ENCODE results near the gene POC5. TPM values are rescaled to one million over a fixed set of nuclear protein-coding genes. Genes with fewer than 3 reads are reported as not detected.

Gene POC5, protein sequence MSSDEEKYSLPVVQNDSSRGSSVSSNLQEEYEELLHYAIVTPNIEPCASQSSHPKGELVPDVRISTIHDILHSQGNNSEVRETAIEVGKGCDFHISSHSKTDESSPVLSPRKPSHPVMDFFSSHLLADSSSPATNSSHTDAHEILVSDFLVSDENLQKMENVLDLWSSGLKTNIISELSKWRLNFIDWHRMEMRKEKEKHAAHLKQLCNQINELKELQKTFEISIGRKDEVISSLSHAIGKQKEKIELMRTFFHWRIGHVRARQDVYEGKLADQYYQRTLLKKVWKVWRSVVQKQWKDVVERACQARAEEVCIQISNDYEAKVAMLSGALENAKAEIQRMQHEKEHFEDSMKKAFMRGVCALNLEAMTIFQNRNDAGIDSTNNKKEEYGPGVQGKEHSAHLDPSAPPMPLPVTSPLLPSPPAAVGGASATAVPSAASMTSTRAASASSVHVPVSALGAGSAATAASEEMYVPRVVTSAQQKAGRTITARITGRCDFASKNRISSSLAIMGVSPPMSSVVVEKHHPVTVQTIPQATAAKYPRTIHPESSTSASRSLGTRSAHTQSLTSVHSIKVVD
- total RNA-seq, result 7.5 and 10.0 TPM in 2 replicates

GRCh38 chr5:75717082-75717922, at the start of gene POC5:
TSS of gene POC5 (minus strand) at chr5:75717437. CDS start at chr5:75712937, 4,500 bp downstream.

Small RNA genes within 50 kb of the gene (small RNA-seq; reads per million reads assigned to genes)
- gene RNU6-680P, result not detected

Other genes starting within 250 kb of the POC5 start
- 24.5 and 34.4 TPM in 2 replicates for gene CERT1, start 205.8 kb downstream of the POC5 start, total RNA-seq
- 29.1 and 37.7 TPM in 2 replicates for gene POLK, start 205.5 kb downstream of the POC5 start, total RNA-seq
- 0.33 and 0.86 TPM in 2 replicates for gene ANKDD1B, start 106.0 kb downstream of the POC5 start, total RNA-seq